Endothelial cell of umbilical vein (primary cell): ENCODE results near the gene HYOU1. TPM values are rescaled to one million over a fixed set of nuclear protein-coding genes. Genes with fewer than 3 reads are reported as not detected.
A peak's percentile ranks its signal among the peaks of the same experiment; 100 is the strongest.

Experiments used
- BruUV-seq: library from RNA; stranded (reverse); fragments of 400-500 nt; replicated peaks from 2 replicates; lab custom pipeline; 2021; lab: Mats Ljungman, UMichigan
- CTCF ChIA-PET: fragments of 300-600, 350-600 bp; sonication (Branson Sonifier 250); formaldehyde crosslinking; loops from one replicate; lab custom pipeline; 2021; ENCODE audit warnings: antibody characterized with exemption, inconsistent platforms; lab: Charles Lee
- POLR2A ChIA-PET: fragments of 300-600, 350-600 bp; sonication (Branson Sonifier 250); formaldehyde crosslinking; loops from one replicate; lab custom pipeline; 2021; ENCODE audit warnings: antibody characterized with exemption, inconsistent platforms; lab: Charles Lee
- DNase-seq: peaks from one replicate; pipeline ENCODE4 v3.0.0-alpha.2; 2011; ENCODE audit warnings: low read depth, low spot score
- FAIRE-seq: peaks from 2 replicates; lab custom pipeline; 2011; peaks lifted over from hg19 to GRCh38; lab: Jason Lieb, UNC
- H2AFZ ChIP-seq: 2 replicates; pipeline ENCODE4 v1.6.0; 2012; ENCODE audit warnings: low read depth, low read length, control low read depth, inconsistent platforms
- H3K27ac ChIP-seq: 2 replicates; pipeline ENCODE4 v1.5.1; 2011; ENCODE audit warnings: low read depth, mild to moderate bottlenecking, control low read depth, low read length, moderate library complexity; ENCODE audit not compliant: insufficient read depth
- H3K27me3 ChIP-seq, 2 experiments: 2 replicates each; pipeline versions ENCODE4 v1.6.0 to v1.6.1; 2011; ENCODE audit warnings: low read length in 2 of 2, mixed read lengths in 1 of 2; ENCODE audit not compliant: control insufficient read depth in 2 of 2, insufficient read depth in 2 of 2
- H3K36me3 ChIP-seq, 2 experiments: 2 replicates in 1 of 2; 3 replicates in 1 of 2; pipeline ENCODE4 v1.5.1; 2011; ENCODE audit warnings: low read length in 2 of 2, mild to moderate bottlenecking in 1 of 2, moderate library complexity in 1 of 2; ENCODE audit not compliant: control insufficient read depth in 2 of 2, insufficient read depth in 2 of 2; ENCODE audit errors: extremely low read depth in 1 of 2
- H3K4me1 ChIP-seq: 3 replicates; pipeline ENCODE4 v1.5.1; 2011; ENCODE audit warnings: mild to moderate bottlenecking, low read length; ENCODE audit not compliant: control insufficient read depth, insufficient read depth; ENCODE audit errors: extremely low read depth
- H3K4me2 ChIP-seq: 2 replicates; pipeline ENCODE4 v1.6.1; 2011; ENCODE audit warnings: low read length, control low read depth, mixed read lengths; ENCODE audit not compliant: insufficient read depth
- H3K4me3 ChIP-seq, 3 experiments: fragments of 200-600 bp in 1 of 3; sonication (generic), shearing (Covaris generic) in 1 of 3; replicated peaks in 1 of 3; 2 replicates each; pipeline ENCODE4 v1.5.1; 2011 to 2016; ENCODE audit warnings: control low read depth in 3 of 3, low read length in 3 of 3, mild to moderate bottlenecking in 2 of 3, inconsistent platforms in 1 of 3, low read depth in 1 of 3, moderate library complexity in 1 of 3; ENCODE audit not compliant: insufficient read depth in 1 of 3
- H3K79me2 ChIP-seq: 2 replicates; pipeline ENCODE4 v1.6.0; 2012; ENCODE audit warnings: low read length, inconsistent platforms; ENCODE audit not compliant: control insufficient read depth, insufficient read depth
- H3K9ac ChIP-seq: replicated peaks from 2 replicates; pipeline ENCODE3; 2011; ENCODE audit warnings: low read length, control low read depth; ENCODE audit not compliant: insufficient read depth; ENCODE audit errors: extremely low read depth
- H3K9me1 ChIP-seq: replicated peaks from 3 replicates; pipeline ENCODE4 v1.6.0; 2011; ENCODE audit warnings: mild to moderate bottlenecking, low read length; ENCODE audit not compliant: control insufficient read depth, insufficient read depth; ENCODE audit errors: extremely low read depth
- H3K9me3 ChIP-seq: replicated peaks from 2 replicates; pipeline ENCODE4 v1.5.1; 2012; ENCODE audit warnings: low read length, inconsistent platforms; ENCODE audit not compliant: control insufficient read depth, insufficient read depth
- H4K20me1 ChIP-seq: replicated peaks from 2 replicates; pipeline ENCODE3; 2011; ENCODE audit warnings: mild to moderate bottlenecking, low read length; ENCODE audit not compliant: control insufficient read depth, insufficient read depth; ENCODE audit errors: extremely low read depth
- CTCF ChIP-seq, 2 donors: IDR thresholded peaks; 1 replicate in 1 of 2; 2 replicates in 1 of 2; pipeline ENCODE4 v1.5.1; 2011; ENCODE audit warnings: low read length in 2 of 2, mild to moderate bottlenecking in 2 of 2, moderate library complexity in 2 of 2, control low read depth in 1 of 2, inconsistent platforms in 1 of 2, low read depth in 1 of 2; ENCODE audit not compliant: insufficient read depth in 1 of 2; ENCODE audit errors: extremely low read depth in 1 of 2
- EZH2 ChIP-seq: IDR thresholded peaks from 2 replicates; pipeline ENCODE4 v1.6.1; 2012; ENCODE audit warnings: borderline replicate concordance, low read depth, mild to moderate bottlenecking, moderate library complexity, low read length, inconsistent platforms; ENCODE audit not compliant: severe bottlenecking
- GATA2 ChIP-seq: IDR thresholded peaks from 2 replicates; pipeline ENCODE4 v1.7.0; 2011; ENCODE audit warnings: low read depth, mild to moderate bottlenecking, moderate library complexity, mixed read lengths, low read length; ENCODE audit not compliant: insufficient read length, insufficient read depth
- JUN ChIP-seq: IDR thresholded peaks from 2 replicates; pipeline ENCODE4 v1.6.1; 2011; ENCODE audit warnings: borderline replicate concordance, low read depth; ENCODE audit not compliant: insufficient read length, insufficient read depth
- MAX ChIP-seq: IDR thresholded peaks from 2 replicates; pipeline ENCODE4 v1.6.1; 2011; ENCODE audit not compliant: insufficient read depth, insufficient read length
- POLR2AphosphoS5 ChIP-seq: IDR thresholded peaks from 2 replicates; pipeline ENCODE4 v1.6.1; 2012; ENCODE audit warnings: low read depth, mild to moderate bottlenecking, control low read depth, low read length, moderate library complexity; ENCODE audit not compliant: insufficient read depth
- dilution Hi-C: fragments of 300-500 bp; cut with MboI; formaldehyde crosslinking; loops from one replicate; pipeline ENCODE4 v1.15.0; 2019; ENCODE audit warnings: low sequenced_read_pairs; ENCODE audit not compliant: extremely low pct_ligation_motif_present
- intact Hi-C: fragments of 100-400 bp; cut with micrococcal nuclease; formaldehyde crosslinking; loops from one replicate; pipeline ENCODE4 v1.10.0; 2022
- microRNA-seq: library from miRNA; unstranded; fragments of <30 nt; microRNA quantifications from one replicate; pipeline ENCODE4 v1.2.0, GENCODE V29; 2021; ENCODE audit warnings: borderline number of aligned reads, borderline replicate concordance
- polyA plus RNA-seq, 4 experiments: library from polyadenylated mRNA; depleted of rRNA in 3 of 4; stranded (reverse) in 3 of 4; unstranded in 1 of 4; fragments of >200 nt; gene quantifications; 2 replicates each; pipeline versions ENCODE4 v1.2.1 to v1.2.3, GENCODE V29; 2011 to 2012; ENCODE audit warnings: missing spikeins in 1 of 4
- small RNA-seq: library from RNA; depleted of rRNA; stranded (forward); fragments of <200 nt; gene quantifications from one replicate; pipeline ENCODE3, GENCODE V24; 2012; ENCODE audit warnings: low replicate concordance, low read depth; ENCODE audit not compliant: insufficient read depth, insufficient read length
- total RNA-seq: library from RNA; stranded (reverse); gene quantifications from 2 replicates; pipeline ENCODE4 v1.2.3, GENCODE V29; 2021

HYOU1 gene
- total and polyA plus RNA-seq, 2 donors (not counting 3 experiments of a cell fraction or from before 2014, with no cell fraction given) = 302 to 318 TPM

- intact Hi-C loops (loop anchor here (5.0 kb wide), 1 partner anchor 60 kb away; the partner anchor contains the start of gene HYOU1), dilution Hi-C loops (no loop called here)
- Histone ChIP-seq H3K9me3 (no peaks in the 10 kb centered on the region), H3K27ac (peak overlapping the region; percentile 4), H3K36me3 (peaks cover 0 to 3% of the 10 kb centered on the region in 2 experiments), H4K20me1 (no peaks in the 10 kb centered on the region), H3K9ac (peak overlapping the region; percentile 17), H3K9me1 (no peaks in the 10 kb centered on the region), H3K4me2 (peak overlapping the region; percentile 66), H3K79me2 (peaks cover 8% of the 10 kb centered on the region), H2AFZ (peak overlapping the region; percentile 66), H3K4me1 (peaks cover 18% of the 10 kb centered on the region), H3K27me3 (no peaks in the 10 kb centered on the region), H3K4me3 (peak overlapping the region; percentile 61 to 81 (median 62))
- TF ChIP-seq GATA2 (no peak), EZH2 (no peak), POLR2AphosphoS5 (no peak), MAX (no peak), CTCF (IDR thresholded peaks at IDR 0.05; ENCODE audit: extremely low read depth in 1 of 2, insufficient read depth in 1 of 2, low read depth in 1 of 2, low read length in 2 of 2) (peak; percentile 16 to 20), JUN (no peak)
- TSS peak; percentile 12 for BruUV-seq
- ChIA-PET POLR2A (interaction anchor here (1.4 kb wide), 1 partner anchor 21 kb away, joined by 6 read pairs; the partner anchor contains the start of genes RPS25 and TRAPPC4), CTCF (interaction anchor here (0.5 to 1.6 kb wide), 9 partner anchors 14 to 402 kb away, joined by 3 to 4 read pairs (median 3); no protein-coding TSS in a partner anchor)
- FAIRE-seq (peak; percentile 73), DNase-seq (peak; percentile 22)
Observed at GRCh38 chr11:118996926-118997626, 59.9 kb downstream of the HYOU1 start.

Small RNAs within 50 kb of the gene (microRNA-seq; reads per million reads assigned to microRNA genes)
- not detected for gene MIR3656

Small RNAs within 50 kb of the gene (small RNA-seq; reads per million reads assigned to genes)
- gene AP003392.2 = not detected
- not detected for gene RF00017
- not detected for gene RF00019

Other genes starting within 250 kb of the HYOU1 start
- not detected in 2 replicates for gene CXCR5, start 173.3 kb downstream of the HYOU1 start, total RNA-seq
- gene CXCR5, start 173.3 kb downstream of the HYOU1 start, polyA plus RNA-seq = not detected in 2 replicates
- 44.7 and 48.8 TPM in 2 replicates for gene BCL9L, start 131.3 kb downstream of the HYOU1 start, total RNA-seq
- gene BCL9L, start 131.3 kb downstream of the HYOU1 start, polyA plus RNA-seq = 7.3 and 10.2 TPM in 2 replicates
- gene UPK2, start 100.9 kb downstream of the HYOU1 start, total RNA-seq = not detected in 2 replicates
- gene UPK2, start 100.9 kb downstream of the HYOU1 start, polyA plus RNA-seq = 0.11 and 0.13 TPM in 2 replicates
- not detected in 2 replicates for gene FOXR1, start 85.4 kb downstream of the HYOU1 start, total RNA-seq
- gene FOXR1, start 85.4 kb downstream of the HYOU1 start, polyA plus RNA-seq = not detected in 2 replicates
- gene CENATAC, start 59.1 kb downstream of the HYOU1 start, total RNA-seq = 39.0 and 41.8 TPM in 2 replicates
- gene CENATAC, start 59.1 kb downstream of the HYOU1 start, polyA plus RNA-seq = 14.2 and 14.6 TPM in 2 replicates
- 992 and 1,027 TPM in 2 replicates for gene RPS25, start 38.9 kb downstream of the HYOU1 start, total RNA-seq
- 579 and 887 TPM in 2 replicates for gene RPS25, start 38.9 kb downstream of the HYOU1 start, polyA plus RNA-seq
- 64.2 and 79.3 TPM in 2 replicates for gene TRAPPC4, start 38.4 kb downstream of the HYOU1 start, total RNA-seq
- gene TRAPPC4, start 38.4 kb downstream of the HYOU1 start, polyA plus RNA-seq = 180 and 224 TPM in 2 replicates
- gene SLC37A4, start 26.3 kb downstream of the HYOU1 start, total RNA-seq = 19.9 and 21.5 TPM in 2 replicates
- 36.5 and 41.9 TPM in 2 replicates for gene SLC37A4, start 26.3 kb downstream of the HYOU1 start, polyA plus RNA-seq
- 27.0 and 31.0 TPM in 2 replicates for gene VPS11, start 10.6 kb upstream of the HYOU1 start, total RNA-seq
- gene VPS11, start 10.6 kb upstream of the HYOU1 start, polyA plus RNA-seq = 25.4 and 26.4 TPM in 2 replicates
- gene HMBS, start 27.7 kb upstream of the HYOU1 start, total RNA-seq = 13.5 and 16.1 TPM in 2 replicates
- gene HMBS, start 27.7 kb upstream of the HYOU1 start, polyA plus RNA-seq = 23.9 and 24.8 TPM in 2 replicates
- 48.4 and 62.0 TPM in 2 replicates for gene DPAGT1, start 44.6 kb upstream of the HYOU1 start, total RNA-seq
- gene DPAGT1, start 44.6 kb upstream of the HYOU1 start, polyA plus RNA-seq = 203 and 212 TPM in 2 replicates
- gene C2CD2L, start 50.1 kb upstream of the HYOU1 start, total RNA-seq = 10.4 and 10.5 TPM in 2 replicates
- gene C2CD2L, start 50.1 kb upstream of the HYOU1 start, polyA plus RNA-seq = 9.1 and 10.2 TPM in 2 replicates
- gene HINFP, start 64.4 kb upstream of the HYOU1 start, total RNA-seq = 32.6 and 33.4 TPM in 2 replicates
- gene HINFP, start 64.4 kb upstream of the HYOU1 start, polyA plus RNA-seq = 30.8 and 34.6 TPM in 2 replicates
- 0.67 and 1.7 TPM in 2 replicates for gene ABCG4, start 91.8 kb upstream of the HYOU1 start, total RNA-seq
- gene ABCG4, start 91.8 kb upstream of the HYOU1 start, polyA plus RNA-seq = 1.0 TPM in 2 replicates
- gene NLRX1, start 111.5 kb upstream of the HYOU1 start, total RNA-seq = 14.6 and 15.1 TPM in 2 replicates
- gene NLRX1, start 111.5 kb upstream of the HYOU1 start, polyA plus RNA-seq = 15.5 and 18.3 TPM in 2 replicates
- not detected in 2 replicates for gene NHERF4, start 128.3 kb upstream of the HYOU1 start, total RNA-seq
- not detected in 2 replicates for gene NHERF4, start 128.3 kb upstream of the HYOU1 start, polyA plus RNA-seq
- 40.1 and 41.5 TPM in 2 replicates for gene CBL, start 149.1 kb upstream of the HYOU1 start, total RNA-seq
- gene CBL, start 149.1 kb upstream of the HYOU1 start, polyA plus RNA-seq = 12.5 and 15.5 TPM in 2 replicates